ENCODE measurements around the gene TRIM2. TPM values are rescaled to one million over a fixed set of nuclear protein-coding genes. Genes with fewer than 3 reads are reported as not detected.

Gene TRIM2
- total RNA-seq, 1 donor from 2014 or later, result 40.8 TPM

DNA sequence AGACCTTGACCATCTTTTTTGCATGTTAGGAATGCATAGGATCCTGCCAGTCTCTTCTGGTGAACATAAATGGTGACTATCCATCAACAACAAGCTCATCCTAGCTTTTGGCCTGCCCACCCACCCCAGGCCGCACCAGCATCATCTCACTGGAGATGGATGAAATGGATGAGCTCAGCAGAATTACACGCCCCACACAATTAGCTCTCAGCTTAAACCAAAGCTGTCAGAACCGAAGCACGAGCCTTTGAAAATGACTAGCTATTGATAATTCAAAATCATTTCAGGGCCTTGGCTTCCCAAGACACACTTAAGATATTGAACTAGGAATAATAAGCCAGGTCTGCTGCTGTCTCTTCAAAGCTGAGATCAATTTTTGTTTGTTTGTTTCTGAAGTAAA is 77.8 kb downstream of the TRIM2 start:
- no peak overlapping the region for H3K4me3 ChIP-seq (ENCODE audit: low read depth, low read length)
- TF ChIP-seq, protein P1, sequence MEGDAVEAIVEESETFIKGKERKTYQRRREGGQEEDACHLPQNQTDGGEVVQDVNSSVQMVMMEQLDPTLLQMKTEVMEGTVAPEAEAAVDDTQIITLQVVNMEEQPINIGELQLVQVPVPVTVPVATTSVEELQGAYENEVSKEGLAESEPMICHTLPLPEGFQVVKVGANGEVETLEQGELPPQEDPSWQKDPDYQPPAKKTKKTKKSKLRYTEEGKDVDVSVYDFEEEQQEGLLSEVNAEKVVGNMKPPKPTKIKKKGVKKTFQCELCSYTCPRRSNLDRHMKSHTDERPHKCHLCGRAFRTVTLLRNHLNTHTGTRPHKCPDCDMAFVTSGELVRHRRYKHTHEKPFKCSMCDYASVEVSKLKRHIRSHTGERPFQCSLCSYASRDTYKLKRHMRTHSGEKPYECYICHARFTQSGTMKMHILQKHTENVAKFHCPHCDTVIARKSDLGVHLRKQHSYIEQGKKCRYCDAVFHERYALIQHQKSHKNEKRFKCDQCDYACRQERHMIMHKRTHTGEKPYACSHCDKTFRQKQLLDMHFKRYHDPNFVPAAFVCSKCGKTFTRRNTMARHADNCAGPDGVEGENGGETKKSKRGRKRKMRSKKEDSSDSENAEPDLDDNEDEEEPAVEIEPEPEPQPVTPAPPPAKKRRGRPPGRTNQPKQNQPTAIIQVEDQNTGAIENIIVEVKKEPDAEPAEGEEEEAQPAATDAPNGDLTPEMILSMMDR (conservative IDR thresholded peaks at IDR 0.05; ENCODE audit: low read depth, low read length), result no peak
- DNase-seq (ENCODE audit: low read depth), result no peak

DNA sequence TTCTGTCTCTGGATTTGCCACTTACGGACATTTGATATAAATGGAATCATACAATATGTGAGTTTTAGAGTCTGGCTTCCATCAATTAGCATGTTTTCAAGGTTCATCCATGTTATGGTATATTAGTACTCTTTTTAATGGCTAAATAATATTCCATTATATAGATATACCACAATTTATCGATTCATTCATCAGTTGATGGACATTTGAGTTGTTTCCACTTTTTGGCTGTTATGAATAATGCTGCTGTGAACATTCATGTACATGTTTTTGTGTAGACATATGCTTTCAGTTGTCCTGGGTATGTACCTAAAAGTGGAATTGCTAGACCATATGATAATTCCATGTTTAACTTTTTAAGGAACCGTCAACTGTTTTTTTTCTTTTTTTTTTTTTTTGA is 79.0 kb downstream of the TRIM2 start:
- TF ChIP-seq, protein P1 (conservative IDR thresholded peaks at IDR 0.05; ENCODE audit: low read depth, low read length), result no peak
- no peak for DNase-seq (ENCODE audit: low read depth)
- no peak overlapping the region for H3K4me3 ChIP-seq (ENCODE audit: low read depth, low read length)

GRCh38 chr4:153290134-153290533 is 85.9 kb downstream of the TRIM2 start:
- TF ChIP-seq, protein P1 (conservative IDR thresholded peaks at IDR 0.05; ENCODE audit: low read depth, low read length), result no peak
- no peak for DNase-seq (ENCODE audit: low read depth)
- no peak overlapping the region for H3K4me3 ChIP-seq (ENCODE audit: low read depth, low read length)

- H3K4me3 ChIP-seq (ENCODE audit: low read depth, low read length), result no peak overlapping the region
- TF ChIP-seq, protein P1 (conservative IDR thresholded peaks at IDR 0.05; ENCODE audit: low read depth, low read length), result no peak
- no peak for DNase-seq (ENCODE audit: low read depth)
Measured at GRCh38 chr4:153291562-153291961, 87.3 kb downstream of the TRIM2 start.

DNA sequence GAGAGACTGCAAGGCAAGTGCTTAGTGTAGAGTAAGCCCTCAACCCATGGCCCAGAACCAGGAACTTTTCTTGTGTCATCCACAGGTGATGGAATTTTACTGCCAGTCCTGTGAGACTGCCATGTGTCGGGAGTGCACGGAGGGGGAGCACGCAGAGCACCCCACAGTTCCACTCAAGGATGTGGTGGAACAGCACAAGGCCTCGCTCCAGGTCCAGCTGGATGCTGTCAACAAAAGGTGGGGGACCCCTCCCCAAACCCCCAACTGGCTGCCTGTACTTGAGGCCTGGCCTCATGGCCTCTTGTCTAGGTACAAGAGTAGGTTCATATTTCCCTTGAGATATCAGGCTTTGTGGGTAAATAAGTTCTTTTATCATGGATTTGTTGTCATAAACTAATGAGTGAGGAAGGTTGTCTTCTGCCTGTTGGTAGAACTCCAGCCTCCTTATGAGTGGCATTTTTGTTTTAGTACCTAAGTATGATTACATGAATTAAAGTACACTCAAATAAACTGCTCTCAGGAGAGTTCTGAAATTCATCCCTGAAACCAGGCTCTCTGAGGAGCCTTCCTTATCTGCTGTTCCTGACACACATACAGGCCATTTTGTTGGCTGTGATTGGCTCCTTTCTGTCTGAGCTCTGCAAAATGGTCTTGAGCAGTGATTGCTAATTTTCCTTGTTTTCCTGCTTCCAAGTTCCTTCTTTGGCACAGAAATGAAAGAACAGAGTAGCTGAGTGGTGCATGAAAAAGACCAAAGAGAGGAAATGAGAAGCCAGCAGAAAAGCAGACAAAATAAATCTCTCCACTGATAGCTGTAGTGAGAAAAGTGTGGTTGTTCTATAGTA is 88.9 kb downstream of the TRIM2 start:
- H3K4me3 ChIP-seq (ENCODE audit: low read depth, low read length), result no peak overlapping the region
- TF ChIP-seq, protein P1 (conservative IDR thresholded peaks at IDR 0.05; ENCODE audit: low read depth, low read length), result no peak
- DNase-seq (ENCODE audit: low read depth), result no peak

GRCh38 chr4:153293742-153294057 is 89.5 kb downstream of the TRIM2 start:
- TF ChIP-seq, protein P1 (conservative IDR thresholded peaks at IDR 0.05; ENCODE audit: low read depth, low read length), result no peak
- H3K4me3 ChIP-seq (ENCODE audit: low read depth, low read length), result no peak overlapping the region
- no peak for DNase-seq (ENCODE audit: low read depth)

- TF ChIP-seq, protein P1 (conservative IDR thresholded peaks at IDR 0.05; ENCODE audit: low read depth, low read length), result no peak
- DNase-seq (ENCODE audit: low read depth), result no peak
- no peak overlapping the region for H3K4me3 ChIP-seq (ENCODE audit: low read depth, low read length)
Measured at GRCh38 chr4:153294631-153295030, 90.4 kb downstream of the TRIM2 start.
